IMR-90 (cell line): ENCODE results near the gene NCOA5. TPM values are rescaled to one million over a fixed set of nuclear protein-coding genes. Genes with fewer than 3 reads are reported as not detected.

ENCODE experiments used
- ATAC-seq: fragments of 200-7000 bp; cut with Tn5 transposase; 2 replicates; pipeline ENCODE4 v1.9.1; 2020; ENCODE audit warnings: low read depth, mild to moderate bottlenecking, moderate library complexity
- BruUV-seq: library from RNA; stranded (reverse); fragments of 400-500 nt; replicated peaks from 2 replicates; lab custom pipeline; 2021; lab: Mats Ljungman, UMichigan
- CTCF ChIA-PET: fragments of 300-600 bp; formaldehyde crosslinking; extraction: SDS; loops from one replicate; lab custom pipeline; 2021; ENCODE audit warnings: antibody characterized with exemption; lab: Yijun Ruan, JAX
- POLR2A ChIA-PET: fragments of 300-600 bp; sonication (Branson Sonifier 250); formaldehyde crosslinking; loops from one replicate; lab custom pipeline; 2022; ENCODE audit warnings: antibody characterized with exemption; ENCODE audit not compliant: unreplicated experiment; lab: Charles Lee
- DNase-seq: peaks from one replicate; pipeline ENCODE4 v3.0.0; 2013
- H2AFZ ChIP-seq: replicated peaks from 2 replicates; pipeline ENCODE3; 2013; ENCODE audit warnings: low read length, mild to moderate bottlenecking; ENCODE audit not compliant: poor library complexity
- H2AK5ac ChIP-seq: 2 replicates; pipeline ENCODE4 v1.6.1; 2013; ENCODE audit warnings: low read depth, low read length, inconsistent platforms
- H2AK9ac ChIP-seq: replicated peaks from 2 replicates; pipeline ENCODE3; 2013; ENCODE audit warnings: mild to moderate bottlenecking, low read depth, low read length, moderate library complexity; ENCODE audit not compliant: poor library complexity
- H2BK120ac ChIP-seq: 2 replicates; pipeline ENCODE4 v1.6.1; 2013; ENCODE audit warnings: low read depth, low read length, inconsistent platforms
- H2BK15ac ChIP-seq: 3 replicates; pipeline ENCODE4 v1.6.1; 2013; ENCODE audit warnings: low read depth, low read length, inconsistent platforms
- H2BK20ac ChIP-seq: 2 replicates; pipeline ENCODE4 v1.6.1; 2013; ENCODE audit warnings: low read depth, mild to moderate bottlenecking, inconsistent platforms, low read length, moderate library complexity
- H2BK5ac ChIP-seq: 2 replicates; pipeline ENCODE4 v1.6.1; 2013; ENCODE audit warnings: mild to moderate bottlenecking, low read depth, low read length, inconsistent platforms; ENCODE audit not compliant: poor library complexity, severe bottlenecking
- H3K14ac ChIP-seq: replicated peaks from 2 replicates; pipeline ENCODE4 v1.6.1; 2013; ENCODE audit warnings: low read depth, low read length, inconsistent platforms
- H3K18ac ChIP-seq: 2 replicates; pipeline ENCODE4 v1.6.1; 2013; ENCODE audit warnings: low read depth, low read length, control low read depth
- H3K23ac ChIP-seq: 2 replicates; pipeline ENCODE4 v1.6.1; 2013; ENCODE audit warnings: low read depth, low read length, inconsistent platforms
- H3K27ac ChIP-seq: 2 replicates; pipeline ENCODE4 v1.5.1; 2013; ENCODE audit warnings: mild to moderate bottlenecking, control low read depth, low read length; ENCODE audit not compliant: insufficient read depth
- H3K27me3 ChIP-seq: 2 replicates; pipeline ENCODE4 v1.6.1; 2013; ENCODE audit warnings: low read length; ENCODE audit not compliant: control insufficient read depth, insufficient read depth
- H3K36me3 ChIP-seq: 2 replicates; pipeline ENCODE4 v1.6.1; 2013; ENCODE audit warnings: low read length, mixed read lengths; ENCODE audit not compliant: control insufficient read depth, insufficient read depth
- H3K4ac ChIP-seq: 2 replicates; pipeline ENCODE4 v1.6.1; 2013; ENCODE audit warnings: low read depth, low read length, inconsistent platforms
- H3K4me1 ChIP-seq: 2 replicates; pipeline ENCODE4 v1.6.1; 2013; ENCODE audit warnings: low read length, mixed read lengths; ENCODE audit not compliant: control insufficient read depth, insufficient read depth
- H3K4me2 ChIP-seq: 2 replicates; pipeline ENCODE4 v1.6.1; 2013; ENCODE audit warnings: low read depth, mild to moderate bottlenecking, control low read depth, low read length, moderate library complexity
- H3K4me3 ChIP-seq: 2 replicates; pipeline ENCODE4 v1.5.1; 2013; ENCODE audit warnings: low read depth, mild to moderate bottlenecking, control low read depth, low read length, moderate library complexity; ENCODE audit not compliant: insufficient read depth
- H3K56ac ChIP-seq: 2 replicates; pipeline ENCODE4 v1.6.1; 2013; ENCODE audit warnings: low read length, inconsistent platforms; ENCODE audit not compliant: insufficient read depth; ENCODE audit errors: extremely low read depth
- H3K79me1 ChIP-seq, 2 experiments: 2 replicates each; pipeline ENCODE4 v1.6.1; 2013; ENCODE audit warnings: low read length in 2 of 2, inconsistent platforms in 1 of 2, low read depth in 1 of 2
- H3K9ac ChIP-seq: 2 replicates; pipeline ENCODE4 v1.6.1; 2013; ENCODE audit warnings: low read depth, low read length, control low read depth
- H3K9me1 ChIP-seq: 2 replicates; pipeline ENCODE4 v1.6.1; 2013; ENCODE audit warnings: low read length, inconsistent platforms; ENCODE audit not compliant: insufficient read depth
- H3K9me3 ChIP-seq: 2 replicates; pipeline ENCODE4 v1.6.1; 2013; ENCODE audit warnings: low read length; ENCODE audit not compliant: control insufficient read depth, insufficient read depth
- H4K20me1 ChIP-seq: 2 replicates; pipeline ENCODE4 v1.6.1; 2013; ENCODE audit warnings: low read length, inconsistent platforms; ENCODE audit not compliant: insufficient read depth
- H4K5ac ChIP-seq: 2 replicates; pipeline ENCODE4 v1.6.1; 2013; ENCODE audit warnings: mild to moderate bottlenecking, low read depth, low read length, control low read depth
- H4K8ac ChIP-seq, 2 experiments: 2 replicates each; pipeline ENCODE4 v1.6.1; 2013; ENCODE audit warnings: low read depth in 2 of 2, low read length in 2 of 2, control low read depth in 1 of 2, inconsistent platforms in 1 of 2
- H4K91ac ChIP-seq: 2 replicates; pipeline ENCODE4 v1.6.1; 2013; ENCODE audit warnings: low read depth, low read length, inconsistent platforms; ENCODE audit not compliant: insufficient read depth
- CEBPB ChIP-seq: IDR thresholded peaks from 2 replicates; pipeline ENCODE4 v1.6.1; 2012; ENCODE audit warnings: low read depth, low read length, improper control_type of control experiment
- WGBS, 2 experiments: methylation state at CpG; one replicate each; pipeline versions ENCODE4 v1.1.5 to v1.1.7; 2013; ENCODE audit warnings: missing lambda C conversion rate in 2 of 2; ENCODE audit not compliant: insufficient read length in 1 of 2; ENCODE audit errors: extremely low coverage in 2 of 2; 5-methylcytosine and 5-hydroxymethylcytosine counted together
- dilution Hi-C: fragments of 300-500 bp; cut with HindIII; formaldehyde crosslinking; loops from one replicate; pipeline ENCODE4 v1.14.3; 2018; ENCODE audit warnings: low sequenced_read_pairs; ENCODE audit not compliant: unreplicated experiment
- in situ Hi-C: fragments of 300-500 bp; cut with MboI; formaldehyde crosslinking; loops from 3 replicates; pipeline ENCODE4 v1.14.3; 2019; ENCODE audit warnings: low sequenced_read_pairs, inconsistent platforms, mixed read lengths
- intact Hi-C: fragments of 100-400 bp; cut with micrococcal nuclease; formaldehyde crosslinking; loops from 2 replicates; pipeline ENCODE4 v1.10.0; 2022
- polyA plus RNA-seq, 3 experiments: library from polyadenylated mRNA; depleted of rRNA; stranded (reverse); fragments of >200 nt; gene quantifications; 2 replicates each; pipeline ENCODE4 v1.2.3, GENCODE V29; 2012; ENCODE audit warnings: low replicate concordance in 1 of 3
- total RNA-seq: library from RNA; depleted of rRNA; stranded (reverse); fragments of >200 nt; gene quantifications from 2 replicates; pipeline ENCODE4 v1.2.3, GENCODE V29; 2012; rRNA removed
- TF ChIP-seq, protein P1 (sequence below): conservative IDR thresholded peaks from 2 replicates; pipeline ENCODE4 v1.5.1; 2012; ENCODE audit warnings: mild to moderate bottlenecking, low read depth, low read length, improper control_type of control experiment

NCOA5 gene
- total and polyA plus RNA-seq, 2 of the 4 experiments (the other 2 are of a cell fraction): 17.4 to 20.6 TPM

GRCh38 chr20:46011631-46012482 is 77.9 kb downstream of the NCOA5 start:
- H3K14ac ChIP-seq: no peak overlapping the region
- ATAC-seq: no peak; the same call in 1 of the 2 replicates
- no peak for TF ChIP-seq CEBPB
- TF ChIP-seq, protein P1, sequence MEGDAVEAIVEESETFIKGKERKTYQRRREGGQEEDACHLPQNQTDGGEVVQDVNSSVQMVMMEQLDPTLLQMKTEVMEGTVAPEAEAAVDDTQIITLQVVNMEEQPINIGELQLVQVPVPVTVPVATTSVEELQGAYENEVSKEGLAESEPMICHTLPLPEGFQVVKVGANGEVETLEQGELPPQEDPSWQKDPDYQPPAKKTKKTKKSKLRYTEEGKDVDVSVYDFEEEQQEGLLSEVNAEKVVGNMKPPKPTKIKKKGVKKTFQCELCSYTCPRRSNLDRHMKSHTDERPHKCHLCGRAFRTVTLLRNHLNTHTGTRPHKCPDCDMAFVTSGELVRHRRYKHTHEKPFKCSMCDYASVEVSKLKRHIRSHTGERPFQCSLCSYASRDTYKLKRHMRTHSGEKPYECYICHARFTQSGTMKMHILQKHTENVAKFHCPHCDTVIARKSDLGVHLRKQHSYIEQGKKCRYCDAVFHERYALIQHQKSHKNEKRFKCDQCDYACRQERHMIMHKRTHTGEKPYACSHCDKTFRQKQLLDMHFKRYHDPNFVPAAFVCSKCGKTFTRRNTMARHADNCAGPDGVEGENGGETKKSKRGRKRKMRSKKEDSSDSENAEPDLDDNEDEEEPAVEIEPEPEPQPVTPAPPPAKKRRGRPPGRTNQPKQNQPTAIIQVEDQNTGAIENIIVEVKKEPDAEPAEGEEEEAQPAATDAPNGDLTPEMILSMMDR: peak; percentile 15; the same call in 1 of the 2 replicates
- H3K4ac ChIP-seq: no peak overlapping the region
- H3K9me1 ChIP-seq: no peaks in the 10 kb centered on the region
- H2AK9ac ChIP-seq: no peak overlapping the region
- 19% methylated on average over 18 of the region's 57 CpGs; no CpG with 5 or more reads in 1 of the 2 experiments for WGBS, 2 experiments
- peaks cover 71% of the 10 kb centered on the region for H3K27me3 ChIP-seq
- dilution Hi-C loops: no loop called here
- H3K79me1 ChIP-seq: no peaks in the 10 kb centered on the region
- no peak overlapping the region for H2BK15ac ChIP-seq
- H2BK120ac ChIP-seq: no peak overlapping the region
- no peak overlapping the region for H2AFZ ChIP-seq
- no peak overlapping the region for H3K18ac ChIP-seq
- H3K4me3 ChIP-seq: no peak overlapping the region
- H4K20me1 ChIP-seq: no peaks in the 10 kb centered on the region; the same call in 1 of the 2 replicates
- ChIA-PET CTCF (interaction anchor here (0.6 kb wide), 1 partner anchor 1892 kb away, joined by 3 read pairs; no protein-coding TSS in a partner anchor), POLR2A (no interaction called here)
- intact Hi-C loops: loop anchor here (10.0 kb wide), 1 partner anchor 467 kb away; the partner anchor contains the start of gene EPPIN
- peak; percentile 15 for DNase-seq
- H2AK5ac ChIP-seq: no peak overlapping the region
- no peak overlapping the region for H3K9ac ChIP-seq
- no peak overlapping the region for H2BK20ac ChIP-seq
- H3K4me1 ChIP-seq: no peaks in the 10 kb centered on the region
- H3K23ac ChIP-seq: no peak overlapping the region
- no TSS peak for BruUV-seq
- H3K36me3 ChIP-seq: no peaks in the 10 kb centered on the region
- H4K8ac ChIP-seq: no peak overlapping the region
- H2BK5ac ChIP-seq: no peak overlapping the region
- H3K27ac ChIP-seq: no peak overlapping the region
- H3K9me3 ChIP-seq: peaks cover 14% of the 10 kb centered on the region
- H4K5ac ChIP-seq: no peak overlapping the region
- in situ Hi-C loops: no loop called here
- no peak overlapping the region for H4K91ac ChIP-seq
- H3K56ac ChIP-seq: no peak overlapping the region
- no peak overlapping the region for H3K4me2 ChIP-seq

Other genes with a start within 250 kb of the NCOA5 start
- 27.8 and 29.8 TPM in 2 replicates for gene ACOT8, start 232.6 kb downstream of the NCOA5 start, total RNA-seq
- gene ACOT8, start 232.6 kb downstream of the NCOA5 start, polyA plus RNA-seq (2012; rRNA removed): 47.5 and 54.3 TPM in 2 replicates
- gene ZSWIM3, start 232.3 kb downstream of the NCOA5 start, total RNA-seq: 8.1 and 8.6 TPM in 2 replicates
- 2.8 and 3.3 TPM in 2 replicates for gene ZSWIM3, start 232.3 kb downstream of the NCOA5 start, polyA plus RNA-seq (2012; rRNA removed)
- 7.8 and 10.0 TPM in 2 replicates for gene ZSWIM1, start 208.7 kb downstream of the NCOA5 start, total RNA-seq
- 4.2 and 4.6 TPM in 2 replicates for gene ZSWIM1, start 208.7 kb downstream of the NCOA5 start, polyA plus RNA-seq (2012; rRNA removed)
- 0.18 TPM in 1 of 2 replicates, not detected in the other for gene SPATA25, start 202.3 kb downstream of the NCOA5 start, total RNA-seq
- gene SPATA25, start 202.3 kb downstream of the NCOA5 start, polyA plus RNA-seq (2012; rRNA removed): 0.36 and 1.0 TPM in 2 replicates
- 0.56 and 1.1 TPM in 2 replicates for gene NEURL2, start 198.8 kb downstream of the NCOA5 start, total RNA-seq
- gene NEURL2, start 198.8 kb downstream of the NCOA5 start, polyA plus RNA-seq (2012; rRNA removed): 2.0 and 2.5 TPM in 2 replicates
- 19.0 and 30.3 TPM in 2 replicates for gene CTSA, start 198.6 kb downstream of the NCOA5 start, total RNA-seq
- 290 and 312 TPM in 2 replicates for gene CTSA, start 198.6 kb downstream of the NCOA5 start, polyA plus RNA-seq (2012; rRNA removed)
- 5.0 and 5.4 TPM in 2 replicates for gene PLTP, start 177.8 kb downstream of the NCOA5 start, total RNA-seq
- 53.5 and 55.8 TPM in 2 replicates for gene PLTP, start 177.8 kb downstream of the NCOA5 start, polyA plus RNA-seq (2012; rRNA removed)
- 5.4 and 6.1 TPM in 2 replicates for gene PCIF1, start 155.3 kb downstream of the NCOA5 start, total RNA-seq
- gene PCIF1, start 155.3 kb downstream of the NCOA5 start, polyA plus RNA-seq (2012; rRNA removed): 17.8 and 18.3 TPM in 2 replicates
- gene ZNF335, start 117.8 kb downstream of the NCOA5 start, total RNA-seq: 11.8 and 12.5 TPM in 2 replicates
- 17.8 and 20.2 TPM in 2 replicates for gene ZNF335, start 117.8 kb downstream of the NCOA5 start, polyA plus RNA-seq (2012; rRNA removed)
- under 0.01 TPM in 2 replicates for gene MMP9, start 81.1 kb downstream of the NCOA5 start, total RNA-seq
- 0.16 and 0.17 TPM in 2 replicates for gene MMP9, start 81.1 kb downstream of the NCOA5 start, polyA plus RNA-seq (2012; rRNA removed)
- gene SLC12A5, start 60.7 kb downstream of the NCOA5 start, total RNA-seq: not detected in 2 replicates
- gene SLC12A5, start 60.7 kb downstream of the NCOA5 start, polyA plus RNA-seq (2012; rRNA removed): 2.2 and 3.4 TPM in 2 replicates
- 0.28 and 0.36 TPM in 2 replicates for gene CD40, start 28.4 kb upstream of the NCOA5 start, total RNA-seq
- 0.52 and 0.92 TPM in 2 replicates for gene CD40, start 28.4 kb upstream of the NCOA5 start, polyA plus RNA-seq (2012; rRNA removed)
- not detected in 2 replicates for gene CDH22, start 218.5 kb upstream of the NCOA5 start, total RNA-seq
- gene CDH22, start 218.5 kb upstream of the NCOA5 start, polyA plus RNA-seq (2012; rRNA removed): not detected in 2 replicates